ENCODE data around the gene MLLT6. TPM values are rescaled to one million over a fixed set of nuclear protein-coding genes. Genes with fewer than 3 reads are reported as not detected.
A peak's percentile ranks its signal among the peaks of the same experiment; 100 is the strongest.

MLLT6 gene
- total and polyA plus RNA-seq, 10 of the 15 experiments (the other 5 are each of a cell fraction or from before 2014, with no cell fraction given): 4.8 to 105 (median 36.3) TPM

GRCh38 chr17:38706505-38707216, 1.6 kb downstream of the MLLT6 start:
- peak overlapping the region; percentile 87 for H3K9ac ChIP-seq (ENCODE audit: control insufficient read depth, insufficient read depth, low read length)
- no peak overlapping the region for H2AFZ ChIP-seq (ENCODE audit: control insufficient read depth, low read depth, low read length)
- BruUV-seq (replicated peaks): no TSS peak
- no peak for TF ChIP-seq HSF1 (IDR thresholded peaks at IDR 0.05; ENCODE audit: low read depth, low read length)
- TF ChIP-seq KLF5 (IDR thresholded peaks at IDR 0.05; ENCODE audit: partially characterized antibody): no peak
- no peak for TF ChIP-seq SP1 (IDR thresholded peaks at IDR 0.05; ENCODE audit: low read depth, low read length)
- no peak for TF ChIP-seq ETV6 (conservative IDR thresholded peaks at IDR 0.05 in 1 of 2, IDR thresholded peaks at IDR 0.05 in 1 of 2; ENCODE audit: borderline replicate concordance in 1 of 2, low read depth in 1 of 2)
- TF ChIP-seq SIN3A (IDR thresholded peaks at IDR 0.05; ENCODE audit: low read depth, low read length): peak; percentile 44; the same call in 1 of the 2 replicates
- TF ChIP-seq CBX5 (IDR thresholded peaks at IDR 0.05; ENCODE audit: low read depth): no peak
- no peak for TF ChIP-seq SUPT20H (IDR thresholded peaks at IDR 0.05; ENCODE audit: borderline replicate concordance, control insufficient read depth, low read depth, low read length)
- TF ChIP-seq EGR1 (IDR thresholded peaks at IDR 0.05; ENCODE audit: borderline replicate concordance in 1 of 2, low read depth in 2 of 2, low read length in 2 of 2): 0 out of 3 replicates have a peak, but pooled peaks of 1 of the 2 experiments have one; percentile 16
- TF ChIP-seq SMARCA5 (IDR thresholded peaks at IDR 0.05): no peak
- TF ChIP-seq LARP7 (IDR thresholded peaks at IDR 0.05): no peak
- no peak for TF ChIP-seq CREB1 (IDR thresholded peaks at IDR 0.05; ENCODE audit: low read depth)
- no peak for TF ChIP-seq NR2C1 (IDR thresholded peaks at IDR 0.05)
- no peak for TF ChIP-seq ZNF687 (IDR thresholded peaks at IDR 0.05)
- no peak for TF ChIP-seq DPF2 (IDR thresholded peaks at IDR 0.05)
- TF ChIP-seq PAX5 (IDR thresholded peaks at IDR 0.05; ENCODE audit: borderline replicate concordance, low read depth, low read length): no peak
- 0 out of 2 replicates have a peak, but pooled peaks have one; percentile 1 for TF ChIP-seq MLLT1 (IDR thresholded peaks at IDR 0.05)
- TF ChIP-seq ZZZ3 (IDR thresholded peaks at IDR 0.05; ENCODE audit: control insufficient read depth, insufficient read length, low read depth): no peak

More at GRCh38 chr17:38706505-38707216, 1.6 kb downstream of the MLLT6 start:
- RAD21 ChIA-PET (ENCODE audit: unreplicated experiment): interaction anchor here (0.7 to 3.8 kb wide), 5 partner anchors 21 to 40 kb away, joined by 3 to 24 read pairs (median 6); partner anchors contain the start of gene CISD3
- SMC1A ChIA-PET (ENCODE audit: uncharacterized antibody, unreplicated experiment): interaction anchor here (0.8 to 4.3 kb wide), 5 partner anchors 8 to 30 kb away, joined by 3 to 26 read pairs (median 6); partner anchors contain the start of gene EPOP
- in situ Hi-C loops (cut with MboI) (no loop called here), intact Hi-C loops (cut with micrococcal nuclease; ENCODE audit: unreplicated experiment) (no loop called here)
- Histone ChIP-seq H3K4me1 (ENCODE audit: control insufficient read depth, insufficient read depth, low read length) (peaks cover 12% of the 10 kb centered on the region), H3K27ac (ENCODE audit: control insufficient read depth, insufficient read depth) (peak overlapping the region; percentile 78), H3K4me3 (peak overlapping the region; percentile 99), H3K79me2 (ENCODE audit: control insufficient read depth, insufficient read depth, low read length) (peaks cover 63% of the 10 kb centered on the region), H3K27me3 (replicated peaks in 1 of 2; ENCODE audit: control insufficient read depth in 2 of 2, insufficient read depth in 2 of 2, low read length in 1 of 2) (no peaks in the 10 kb centered on the region), H4K20me1 (ENCODE audit: control insufficient read depth, insufficient read depth) (no peaks in the 10 kb centered on the region), H3K36me3 (ENCODE audit: control insufficient read depth in 2 of 2, insufficient read depth in 2 of 2, low read length in 1 of 2) (peaks cover 15 to 31% of the 10 kb centered on the region in 2 experiments; a peak in 3 of 4 replicates), H3K9me3 (replicated peaks; ENCODE audit: control insufficient read depth, insufficient read depth, low read length) (no peaks in the 10 kb centered on the region), H3K4me2 (ENCODE audit: control insufficient read depth, insufficient read depth) (peak overlapping the region; percentile 81)
- POLR2A ChIA-PET: interaction anchor here (0.8 to 1.5 kb wide), 7 partner anchors 22 to 40 kb away, joined by 3 to 9 read pairs (median 4); partner anchors contain the start of gene EPOP
- ATAC-seq: no peak
- DNase-seq (ENCODE audit: low read depth, low spot score): no peak
- 2% methylated on average over 20 of the region's 20 CpGs for WGBS (ENCODE audit: insufficient coverage, insufficient replicate concordance, low lambda C conversion rate, missing lambda C conversion rate)
- CTCF ChIA-PET: interaction anchor here (1.0 to 3.2 kb wide), 8 partner anchors 22 to 147 kb away, joined by 3 to 17 read pairs (median 6); partner anchors contain the start of gene EPOP
- no peak for FAIRE-seq
